Pancreas (tissue), 10 donors: Measurements from ENCODE around the gene FLNC. TPM values are rescaled to one million over a fixed set of nuclear protein-coding genes. Genes with fewer than 3 reads are reported as not detected.

ENCODE experiments used
- ATAC-seq, 4 donors: fragments of 200-7000 bp; cut with Tn5 transposase; one replicate each; pipeline versions ENCODE4 v1.8.0 to v1.9.1; 2020; ENCODE audit warnings: mild to moderate bottlenecking in 4 of 4, moderate library complexity in 4 of 4
- DNase-seq, 6 donors: peaks; one replicate each; pipeline ENCODE4 v3.0.0-alpha.2; 2020
- FAIRE-seq: peaks from 2 replicates; lab custom pipeline; 2012; peaks lifted over from hg19 to GRCh38; lab: Jason Lieb, UNC
- H3K27ac ChIP-seq, 4 donors: fragments of 200-600 bp; sonication (generic); 1 replicate in 3 of 4; 2 replicates in 1 of 4; pipeline versions ENCODE4 v1.5.0 to v1.8.0; 2020
- H3K27me3 ChIP-seq, 4 donors: fragments of 200-600 bp; one replicate each; pipeline ENCODE4 v1.8.0; 2021
- H3K36me3 ChIP-seq, 3 donors: fragments of 200-600 bp; sonication (generic) in 1 of 3; one replicate each; pipeline versions ENCODE4 v1.5.0 to v1.8.0; 2020 to 2021
- H3K4me1 ChIP-seq, 3 donors: fragments of 200-600 bp; one replicate each; pipeline ENCODE4 v1.8.0; 2021
- H3K4me3 ChIP-seq, 4 donors: fragments of 200-600 bp; sonication (generic) in 2 of 4; one replicate each; pipeline versions ENCODE4 v1.5.0 to v1.8.0; 2020 to 2021
- H3K9me3 ChIP-seq, 4 donors: fragments of 200-600 bp; one replicate each; pipeline ENCODE4 v1.8.0; 2021
- CTCF ChIP-seq, 4 donors: fragments of 200-600 bp; sonication (generic) in 3 of 4; IDR thresholded peaks; one replicate each; pipeline versions ENCODE4 v1.5.0 to v1.8.0; 2021; ENCODE audit warnings: antibody characterized with exemption in 4 of 4
- WGBS, 2 donors: extraction: QIAGEN DNeasy Blood & Tissue Kit; methylation state at CpG; one replicate each; pipeline ENCODE4 v1.1.7; 2013; 5-methylcytosine and 5-hydroxymethylcytosine counted together
- intact Hi-C, 3 donors: fragments of 100-400 bp; cut with DNase I; formaldehyde crosslinking; loops; one replicate each; pipeline versions ENCODE4 v1.11.1 to v1.14.2; 2022
- polyA plus RNA-seq, 2 donors: library from polyadenylated mRNA; stranded (reverse); fragments of 200-250 nt; gene quantifications; one replicate each; pipeline ENCODE4 v1.2.3, GENCODE V29; 2013
- total RNA-seq, 6 donors: library from RNA; stranded (reverse); fragmentation: NEBNext Ultra II Directional in 4 of 6; extraction: Animal tissue kit (Norgen Biotek cat#: 25700) in 4 of 6; gene quantifications; one replicate each; pipeline versions ENCODE4 v1.2.1 to v1.2.4, GENCODE V29; 2021 to 2023
- donor health status: healthy with polysubstance abuse.
- donor health status: DM: no; HTN: no; CAD: no; lungs with moderate emphysema.
- donor health status: DM: no; HTN: no; CAD: no.
- donor health status: control.
- donor health status: control.
- donor health status: Bipolar disorder and iron deficiency.
- donor health status: DM: yes; HTN: yes; CAD: no.
- donor health status: DM: no; HTN: no; CAD: no.
- donor health status: DM: no; HTN: no; CAD: no.
- donor health status: DM: yes; HTN: yes; CAD: no.

Gene FLNC
- total and polyA plus RNA-seq, 8 donors = 0.28 to 2.3 (median 1.0) TPM

GRCh38 chr7:128831178-128831993 is 1.2 kb downstream of the FLNC start:
- FAIRE-seq (no peak), ATAC-seq (peak in 3 of 4 donors; percentile 3 to 30 (median 10)), DNase-seq (peak in 2 of 6 donors; percentile 60 to 80)
- TF ChIP-seq CTCF (IDR thresholded peaks at IDR 0.05) = no peak
- no peaks in the 10 kb centered on the region for H3K9me3 ChIP-seq
- H3K27me3 ChIP-seq = no peaks in the 10 kb centered on the region
- intact Hi-C loops = no loop called here
- peak overlapping the region in 1 of 4 donors; percentile 44 for H3K4me3 ChIP-seq
- no peaks in the 10 kb centered on the region for H3K36me3 ChIP-seq
- peaks cover 0 to 2% (median 0%) of the 10 kb centered on the region in 3 donors for H3K4me1 ChIP-seq
- no peak overlapping the region for H3K27ac ChIP-seq
- 31 to 32% methylated on average over 33 of the region's 33 CpGs for WGBS, 2 donors

- H3K36me3 ChIP-seq = no peaks in the 10 kb centered on the region
- no peaks in the 10 kb centered on the region for H3K9me3 ChIP-seq
- TF ChIP-seq CTCF (IDR thresholded peaks at IDR 0.05) = no peak
- no peak overlapping the region for H3K27ac ChIP-seq
- H3K4me1 ChIP-seq = peaks cover 0 to 2% (median 0%) of the 10 kb centered on the region in 3 donors
- WGBS, 2 donors = 38 to 49% methylated on average over 16 to 22 of the region's 22 CpGs
- intact Hi-C loops = no loop called here
- no peak overlapping the region for H3K4me3 ChIP-seq
- peak in 2 of 6 donors; percentile 53 to 56 for DNase-seq
- no peak for ATAC-seq
- no peaks in the 10 kb centered on the region for H3K27me3 ChIP-seq
- FAIRE-seq = no peak
Observed at GRCh38 chr7:128831994-128832879, 2.0 kb downstream of the FLNC start.

- WGBS, 2 donors = 45 to 47% methylated on average over 2 of the region's 2 CpGs
- Histone ChIP-seq H3K4me1 (peaks cover 0 to 2% (median 0%) of the 10 kb centered on the region in 3 donors), H3K27me3 (no peaks in the 10 kb centered on the region), H3K36me3 (no peaks in the 10 kb centered on the region), H3K4me3 (no peak overlapping the region), H3K27ac (no peak overlapping the region), H3K9me3 (no peaks in the 10 kb centered on the region)
- ATAC-seq (no peak), DNase-seq (no peak), FAIRE-seq (no peak)
- TF ChIP-seq CTCF (IDR thresholded peaks at IDR 0.05) = no peak
- intact Hi-C loops = no loop called here
Observed at GRCh38 chr7:128832880-128833147, 2.6 kb downstream of the FLNC start.

- no peaks in the 10 kb centered on the region for H3K9me3 ChIP-seq
- H3K27me3 ChIP-seq = no peaks in the 10 kb centered on the region
- peaks cover 0 to 2% (median 0%) of the 10 kb centered on the region in 3 donors for H3K4me1 ChIP-seq
- H3K27ac ChIP-seq = no peak overlapping the region
- H3K4me3 ChIP-seq = no peak overlapping the region
- FAIRE-seq (no peak), DNase-seq (peak in 1 of 6 donors; percentile 48), ATAC-seq (peak in 2 of 4 donors; percentile 10 to 31)
- intact Hi-C loops = no loop called here
- WGBS, 2 donors = 39 to 47% methylated on average over 12 to 13 of the region's 13 CpGs
- no peak for TF ChIP-seq CTCF (IDR thresholded peaks at IDR 0.05)
- no peaks in the 10 kb centered on the region for H3K36me3 ChIP-seq
Observed at GRCh38 chr7:128833148-128833945, 3.1 kb downstream of the FLNC start.
